Ovary (tissue), 3 donors: ENCODE results near the gene FMO2.

Source experiments
- EP300 ChIP-seq: sonication (generic); formaldehyde crosslinking; IDR thresholded peaks from one replicate; pipeline ENCODE4 v1.6.1; 2017; ENCODE audit warnings: antibody characterized with exemption
- POLR2A ChIP-seq: fragments of 450-650 bp; IDR thresholded peaks from one replicate; pipeline ENCODE4 v1.6.1; 2017; ENCODE audit warnings: antibody characterized with exemption, mild to moderate bottlenecking, moderate library complexity
- TF ChIP-seq, protein P1 (sequence below), 3 donors: fragments of 450-650 bp in 2 of 3; fragments of 200-600 bp in 1 of 3; IDR thresholded peaks; one replicate each; pipeline versions ENCODE4 v1.5.1 to v1.8.0; 2016 to 2022; ENCODE audit warnings: antibody characterized with exemption in 3 of 3, mild to moderate bottlenecking in 1 of 3
- donor health status: DM: no; HTN: no; CAD: no.

DNA sequence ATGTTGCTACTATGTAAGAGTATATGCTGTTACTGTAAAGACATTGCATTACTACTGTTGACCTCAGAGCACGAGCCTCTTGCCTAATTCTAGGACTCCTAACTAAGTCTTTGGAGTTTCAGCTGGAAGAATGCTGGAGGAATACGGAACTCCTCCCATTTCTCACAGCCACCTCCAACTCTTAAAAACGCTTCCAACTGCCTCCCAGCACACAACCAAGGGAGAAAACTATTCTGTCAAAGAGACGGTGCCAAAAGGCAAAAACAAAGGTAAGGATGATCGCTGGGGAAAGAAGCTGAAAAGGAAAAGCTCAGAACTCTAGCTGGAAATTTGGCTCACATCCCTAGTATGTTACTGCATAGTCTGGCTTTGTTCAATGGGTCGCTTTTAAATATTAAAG lies at the start of gene FMO2:
- TF ChIP-seq EP300: no peak
- no peak for TF ChIP-seq POLR2A
- TF ChIP-seq, protein P1, sequence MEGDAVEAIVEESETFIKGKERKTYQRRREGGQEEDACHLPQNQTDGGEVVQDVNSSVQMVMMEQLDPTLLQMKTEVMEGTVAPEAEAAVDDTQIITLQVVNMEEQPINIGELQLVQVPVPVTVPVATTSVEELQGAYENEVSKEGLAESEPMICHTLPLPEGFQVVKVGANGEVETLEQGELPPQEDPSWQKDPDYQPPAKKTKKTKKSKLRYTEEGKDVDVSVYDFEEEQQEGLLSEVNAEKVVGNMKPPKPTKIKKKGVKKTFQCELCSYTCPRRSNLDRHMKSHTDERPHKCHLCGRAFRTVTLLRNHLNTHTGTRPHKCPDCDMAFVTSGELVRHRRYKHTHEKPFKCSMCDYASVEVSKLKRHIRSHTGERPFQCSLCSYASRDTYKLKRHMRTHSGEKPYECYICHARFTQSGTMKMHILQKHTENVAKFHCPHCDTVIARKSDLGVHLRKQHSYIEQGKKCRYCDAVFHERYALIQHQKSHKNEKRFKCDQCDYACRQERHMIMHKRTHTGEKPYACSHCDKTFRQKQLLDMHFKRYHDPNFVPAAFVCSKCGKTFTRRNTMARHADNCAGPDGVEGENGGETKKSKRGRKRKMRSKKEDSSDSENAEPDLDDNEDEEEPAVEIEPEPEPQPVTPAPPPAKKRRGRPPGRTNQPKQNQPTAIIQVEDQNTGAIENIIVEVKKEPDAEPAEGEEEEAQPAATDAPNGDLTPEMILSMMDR (IDR thresholded peaks at IDR 0.05): no peak
